HG03378 (cell line): ENCODE results near the gene SPINT1.
"Not testable (repeated sequence)": the region's sequence is repeated elsewhere in the genome, so short reads cannot be mapped to it uniquely, and the experiment has no call there.

ENCODE experiments used
- ATAC-seq: cut with Tn5 transposase; IDR thresholded peaks from one replicate; pipeline ENCODE4 v1.9.1; 2021; ENCODE audit warnings: mild to moderate bottlenecking, moderate library complexity; ENCODE audit not compliant: unreplicated experiment

SPINT1 gene

GRCh38 chr15:40857601-40858341 is 13.9 kb downstream of the SPINT1 start:
- no peak for ATAC-seq

- no peak for ATAC-seq
These were observed 14.9 kb downstream of the SPINT1 start for GRCh38 chr15:40858706-40859105.

GRCh38 chr15:40859206-40859851 is 15.5 kb downstream of the SPINT1 start:
- ATAC-seq = peak; percentile 68

- ATAC-seq = not testable (repeated sequence)
These were observed 17.3 kb downstream of the SPINT1 start for GRCh38 chr15:40861147-40861546.

GRCh38 chr15:40863660-40864270 is 19.9 kb downstream of the SPINT1 start:
- ATAC-seq = no peak

GRCh38 chr15:40867199-40867598 is 23.4 kb downstream of the SPINT1 start:
- ATAC-seq = no peak

GRCh38 chr15:40869686-40870085 is 25.8 kb downstream of the SPINT1 start:
- ATAC-seq = no peak

GRCh38 chr15:40870716-40871115 is 26.9 kb downstream of the SPINT1 start:
- ATAC-seq = no peak

- peak; percentile 40 for ATAC-seq
These were observed 28.1 kb downstream of the SPINT1 start for GRCh38 chr15:40871749-40872617.

- ATAC-seq = no peak
These were observed 29.2 kb downstream of the SPINT1 start for GRCh38 chr15:40872791-40873693.

- ATAC-seq = peak; percentile 34
These were observed 30.1 kb downstream of the SPINT1 start, which contains the start of gene RHOV for GRCh38 chr15:40873694-40874561. Gene RHOV (minus strand): TSS chr15:40874234. CDS start chr15:40874139, 95 bp downstream.

GRCh38 chr15:40875991-40876730 is 32.3 kb downstream of the SPINT1 start:
- ATAC-seq = no peak

- no peak for ATAC-seq
These were observed 33.8 kb downstream of the SPINT1 start for GRCh38 chr15:40877694-40878093.

GRCh38 chr15:40878785-40879184 is 34.9 kb downstream of the SPINT1 start:
- ATAC-seq = no peak

GRCh38 chr15:40879609-40880008 is 35.8 kb downstream of the SPINT1 start:
- ATAC-seq = no peak

GRCh38 chr15:40881351-40881750 is 37.5 kb downstream of the SPINT1 start:
- no peak for ATAC-seq

GRCh38 chr15:40886586-40886985 is 42.7 kb downstream of the SPINT1 start:
- no peak for ATAC-seq

GRCh38 chr15:40889112-40889511 is 45.3 kb downstream of the SPINT1 start:
- no peak for ATAC-seq
